Astrocyte of the spinal cord (primary cell): ENCODE results near the gene ADARB2.

Experiments
- DNase-seq: peaks from one replicate; pipeline ENCODE4 v3.0.0; 2011; ENCODE audit warnings: low read depth, low spot score
- H3K4me3 ChIP-seq: 2 replicates; pipeline ENCODE4 v1.5.1; 2011; ENCODE audit warnings: low read depth, mild to moderate bottlenecking, low read length, moderate library complexity
- CTCF ChIP-seq: IDR thresholded peaks from 2 replicates; pipeline ENCODE4 v1.5.1; 2012; ENCODE audit warnings: low read depth, mild to moderate bottlenecking, low read length, inconsistent platforms
- in situ Hi-C: cut with HindIII; loops from 2 replicates; pipeline ENCODE4 v1.10.0; 2017; ENCODE audit warnings: low sequenced_read_pairs

The ADARB2 gene

GRCh38 chr10:1602037-1602484 is 135.3 kb downstream of the ADARB2 start:
- H3K4me3 ChIP-seq = no peak overlapping the region
- DNase-seq = no peak
- TF ChIP-seq CTCF = no peak
- in situ Hi-C loops = no loop called here

GRCh38 chr10:1601406-1601805 is 135.9 kb downstream of the ADARB2 start:
- no peak overlapping the region for H3K4me3 ChIP-seq
- TF ChIP-seq CTCF = no peak
- no peak for DNase-seq
- in situ Hi-C loops = no loop called here

GRCh38 chr10:1600861-1601260 is 136.5 kb downstream of the ADARB2 start:
- TF ChIP-seq CTCF = no peak
- H3K4me3 ChIP-seq = no peak overlapping the region
- in situ Hi-C loops = no loop called here
- no peak for DNase-seq

- no peak for DNase-seq
- TF ChIP-seq CTCF = no peak
- no peak overlapping the region for H3K4me3 ChIP-seq
- in situ Hi-C loops = no loop called here
Observed at GRCh38 chr10:1598393-1599153, 138.8 kb downstream of the ADARB2 start.

GRCh38 chr10:1597370-1598146 is 139.8 kb downstream of the ADARB2 start:
- H3K4me3 ChIP-seq = no peak overlapping the region
- in situ Hi-C loops = no loop called here
- TF ChIP-seq CTCF = no peak
- no peak for DNase-seq

GRCh38 chr10:1596482-1597099 is 140.7 kb downstream of the ADARB2 start:
- DNase-seq = no peak
- H3K4me3 ChIP-seq = no peak overlapping the region
- in situ Hi-C loops = no loop called here
- TF ChIP-seq CTCF = no peak
